ENCODE data around the gene GNB1.

The GNB1 gene

GRCh38 chr1:1926886-1927660 is 36.2 kb upstream of the GNB1 start:
- DNase-seq: no peak
- TF ChIP-seq GATA1 (IDR thresholded peaks at IDR 0.05; ENCODE audit: low read depth, low read length) (no peak), POLR2A (IDR thresholded peaks at IDR 0.05; ENCODE audit: low read length) (no peak)

DNA sequence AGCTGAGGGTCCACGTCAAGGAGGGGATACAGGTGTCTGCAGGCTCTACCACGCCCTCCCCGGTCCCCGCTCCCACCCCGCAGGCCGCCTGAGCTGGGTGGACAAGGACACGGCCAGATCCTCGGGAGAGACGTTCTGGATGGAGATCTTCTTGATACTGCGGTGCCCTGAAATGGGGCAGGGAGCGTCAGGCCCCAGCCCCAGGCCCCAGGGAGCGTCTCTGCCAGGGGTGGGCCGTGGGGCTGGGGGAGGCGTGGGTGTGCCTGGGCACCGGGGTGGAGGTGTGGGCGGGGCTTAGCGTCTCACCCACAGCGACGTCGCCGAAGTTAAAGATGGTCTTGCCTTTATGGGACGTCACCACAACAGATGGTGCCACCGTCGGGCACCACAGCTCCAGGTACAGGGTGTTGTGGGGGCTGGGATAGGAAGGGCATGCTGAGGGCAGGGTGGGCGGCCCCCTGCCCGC is 35.5 kb upstream of the GNB1 start:
- TF ChIP-seq POLR2A (IDR thresholded peaks at IDR 0.05; ENCODE audit: low read length) (no peak), GATA1 (IDR thresholded peaks at IDR 0.05; ENCODE audit: low read depth, low read length) (no peak)
- DNase-seq: no peak

DNA sequence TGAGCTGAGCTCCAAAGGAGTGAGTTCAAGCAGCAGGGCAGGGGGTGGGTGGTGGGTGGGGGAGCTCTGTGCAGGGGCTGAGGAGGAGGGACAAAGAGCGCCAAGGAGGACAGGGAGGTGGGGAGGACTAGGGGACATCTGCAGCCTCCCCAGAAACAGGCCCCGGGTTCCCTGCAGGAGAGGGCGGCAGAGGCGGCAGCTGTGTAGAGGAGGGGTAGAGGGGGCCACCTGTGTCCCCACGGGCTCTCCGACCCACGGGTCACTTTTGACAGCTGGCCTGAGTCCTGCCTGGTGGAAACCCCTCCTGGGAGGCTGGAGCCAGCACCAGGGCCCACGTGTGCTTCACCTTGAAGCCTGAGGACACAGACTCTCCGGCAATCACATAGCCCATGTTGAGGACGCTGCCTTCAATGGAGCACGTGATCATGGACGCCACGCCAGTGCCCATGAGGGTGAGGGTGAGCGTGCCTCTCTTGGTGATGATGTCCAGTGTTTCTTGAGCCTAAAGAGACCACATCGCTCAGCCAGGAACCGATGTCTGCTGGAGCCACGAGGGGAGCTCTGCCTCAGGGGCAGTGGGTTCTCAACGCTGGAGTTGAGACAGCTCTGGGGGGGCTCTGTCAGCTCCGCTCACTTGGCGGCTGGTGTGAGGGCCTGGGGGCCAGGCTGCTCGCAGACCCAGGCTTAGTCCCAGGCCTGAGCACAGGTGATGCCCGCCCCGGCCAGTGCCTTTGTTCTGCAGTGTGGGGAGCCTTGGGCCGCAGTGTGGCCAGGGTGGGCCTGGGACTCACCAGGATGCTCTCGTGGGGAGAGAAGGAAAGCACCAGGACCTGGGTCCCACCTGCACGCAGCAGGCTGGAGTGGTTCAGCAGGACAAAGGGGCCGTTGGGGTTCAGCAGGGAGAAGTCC is 34.8 kb upstream of the GNB1 start:
- TF ChIP-seq GATA1 (IDR thresholded peaks at IDR 0.05; ENCODE audit: low read depth, low read length) (no peak), POLR2A (IDR thresholded peaks at IDR 0.05; ENCODE audit: low read length) (no peak)
- DNase-seq: no peak

DNA sequence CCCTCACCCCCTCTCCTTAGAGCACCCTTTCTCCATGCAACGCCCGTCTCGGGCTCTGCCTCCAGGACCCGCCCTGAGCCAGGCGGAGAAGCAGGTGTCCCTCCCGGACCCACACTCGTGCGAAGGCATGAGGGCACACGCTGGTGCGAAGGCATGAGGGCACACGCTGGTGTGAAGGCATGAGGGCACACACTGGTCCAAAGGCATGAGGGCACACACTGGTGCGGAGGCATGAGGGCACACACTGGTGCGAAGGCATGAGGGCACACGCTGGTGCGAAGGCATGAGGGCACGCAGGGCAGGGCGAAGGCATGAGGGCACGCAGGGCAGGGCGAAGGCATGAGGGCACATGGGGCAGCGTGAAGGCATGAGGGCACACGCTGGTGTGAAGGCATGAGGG is 34.0 kb upstream of the GNB1 start:
- DNase-seq: no peak
- no peak for TF ChIP-seq POLR2A (IDR thresholded peaks at IDR 0.05; ENCODE audit: low read length)
- no peak for TF ChIP-seq GATA1 (IDR thresholded peaks at IDR 0.05; ENCODE audit: low read depth, low read length)

- TF ChIP-seq POLR2A (IDR thresholded peaks at IDR 0.05; ENCODE audit: low read length) (no peak), GATA1 (IDR thresholded peaks at IDR 0.05; ENCODE audit: low read depth, low read length) (no peak)
Measured at GRCh38 chr1:1924386-1924785, 33.5 kb upstream of the GNB1 start.

DNA sequence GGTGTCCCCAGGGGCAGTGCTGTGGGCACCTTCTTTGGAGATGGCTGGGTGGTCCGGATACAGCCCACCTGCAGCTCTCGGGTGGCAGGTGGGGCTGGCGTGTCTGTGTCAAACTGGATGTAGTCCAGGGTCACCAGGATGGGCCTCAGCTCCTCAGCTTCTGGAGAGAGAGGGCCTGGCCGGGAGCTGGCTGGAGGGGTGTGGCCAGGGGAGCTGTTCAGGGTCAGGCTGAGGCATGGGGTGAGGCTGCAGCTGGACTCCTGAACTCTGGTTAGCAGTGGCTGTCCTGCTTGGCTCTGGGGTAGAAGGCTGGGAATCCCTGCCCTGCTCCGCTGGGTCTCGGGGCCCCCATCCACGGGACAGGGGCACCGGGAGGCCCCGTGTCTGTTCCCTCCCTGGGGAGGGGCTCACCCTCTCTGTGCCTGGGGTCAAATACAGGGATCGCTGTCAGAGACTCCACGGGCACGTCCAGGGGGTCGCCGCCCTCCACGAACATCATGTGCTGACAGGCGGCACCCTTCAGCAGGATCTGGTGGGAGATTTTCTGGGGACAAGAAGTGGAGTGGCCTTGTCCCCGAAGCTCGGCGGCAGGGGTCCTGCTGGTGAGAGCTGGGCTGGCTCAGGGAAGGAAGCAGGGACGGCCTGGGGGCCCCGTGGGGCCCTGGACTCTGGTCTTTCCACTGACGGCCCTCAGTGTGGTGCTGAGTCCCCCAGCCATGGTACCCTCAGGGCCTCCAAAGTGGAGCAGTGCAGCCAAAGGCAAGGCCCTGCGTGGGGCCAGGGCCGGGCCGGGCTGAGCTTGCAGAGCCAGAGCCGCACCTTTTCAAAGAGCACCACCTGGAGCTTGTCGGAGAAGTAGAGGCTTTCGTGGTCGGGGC is 32.3 kb upstream of the GNB1 start:
- no peak for DNase-seq
- TF ChIP-seq POLR2A (IDR thresholded peaks at IDR 0.05; ENCODE audit: low read length) (no peak), GATA1 (IDR thresholded peaks at IDR 0.05; ENCODE audit: low read depth, low read length) (no peak)

More at GRCh38 chr1:1924386-1924785, 33.5 kb upstream of the GNB1 start:
- no peak for DNase-seq

GRCh38 chr1:1922702-1922955 is 31.7 kb upstream of the GNB1 start:
- DNase-seq: no peak
- no peak for TF ChIP-seq POLR2A (IDR thresholded peaks at IDR 0.05; ENCODE audit: low read length)
- TF ChIP-seq GATA1 (IDR thresholded peaks at IDR 0.05; ENCODE audit: low read depth, low read length): no peak

- DNase-seq: no peak
- TF ChIP-seq GATA1 (IDR thresholded peaks at IDR 0.05; ENCODE audit: low read depth, low read length): no peak
- TF ChIP-seq POLR2A (IDR thresholded peaks at IDR 0.05; ENCODE audit: low read length): no peak
Measured at GRCh38 chr1:1921901-1922701, 31.2 kb upstream of the GNB1 start.

DNA sequence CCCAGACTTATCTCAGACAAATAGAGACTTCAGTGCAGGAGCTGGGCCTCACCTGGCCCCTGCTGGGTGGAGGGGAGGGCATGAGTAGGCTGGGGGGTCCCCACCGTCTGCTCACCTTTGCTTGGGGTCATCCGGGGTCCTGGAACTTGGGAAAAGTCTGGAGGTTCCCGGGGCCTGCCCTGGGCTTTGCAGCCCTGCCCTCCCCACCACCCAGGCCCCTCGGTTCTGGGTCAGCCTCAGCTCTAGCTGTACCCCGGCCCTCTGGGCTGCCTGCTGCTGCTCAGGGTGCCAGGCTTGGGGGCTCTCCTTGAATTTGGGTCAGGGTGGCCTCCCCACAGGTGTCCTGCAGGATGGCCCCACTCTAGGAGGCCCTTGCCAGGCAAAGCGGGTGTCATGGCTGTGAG is 30.6 kb upstream of the GNB1 start:
- TF ChIP-seq POLR2A (IDR thresholded peaks at IDR 0.05; ENCODE audit: low read length) (no peak), GATA1 (IDR thresholded peaks at IDR 0.05; ENCODE audit: low read depth, low read length) (no peak)
- DNase-seq: no peak

- no peak for DNase-seq
- no peak for TF ChIP-seq POLR2A (IDR thresholded peaks at IDR 0.05; ENCODE audit: low read length)
- no peak for TF ChIP-seq GATA1 (IDR thresholded peaks at IDR 0.05; ENCODE audit: low read depth, low read length)
Measured at GRCh38 chr1:1920608-1921458, 29.9 kb upstream of the GNB1 start.

- DNase-seq: no peak
- TF ChIP-seq GATA1 (IDR thresholded peaks at IDR 0.05; ENCODE audit: low read depth, low read length) (no peak), POLR2A (IDR thresholded peaks at IDR 0.05; ENCODE audit: low read length) (no peak)
Measured at GRCh38 chr1:1920057-1920607, 29.2 kb upstream of the GNB1 start.

All from erythroblast (primary cell).